ENCODE measurements around the gene PEMT. TPM values are rescaled to one million over a fixed set of nuclear protein-coding genes. Genes with fewer than 3 reads are reported as not detected.

PEMT gene
- total and polyA plus RNA-seq, 2 of the 8 experiments (the other 6 are each of a cell fraction or from before 2014, with no cell fraction given) = 42.0 to 118 TPM

GRCh38 chr17:17572010-17572785 is 19.3 kb downstream of the PEMT start (continued):
- TF ChIP-seq USF2 (IDR thresholded peaks at IDR 0.05; ENCODE audit: low read length) (no peak), KDM4A (IDR thresholded peaks at IDR 0.05; ENCODE audit: low read depth, low read length, severe bottlenecking) (no peak), POLR2AphosphoS5 (IDR thresholded peaks at IDR 0.05; ENCODE audit: low read depth, low read length) (no peak), PHF8 (conservative IDR thresholded peaks at IDR 0.05; ENCODE audit: low read depth, low read length) (no peak), TAF7 (optimal IDR thresholded peaks at IDR 0.05; ENCODE audit: borderline replicate concordance, low read depth, low read length) (no peak), ZNF274 (IDR thresholded peaks at IDR 0.05; ENCODE audit: borderline replicate concordance, extremely low read depth, low read length) (no peak), YY1 (IDR thresholded peaks at IDR 0.05; ENCODE audit: low read depth, low read length) (no peak), GABPA (IDR thresholded peaks at IDR 0.05; ENCODE audit: borderline replicate concordance, insufficient read depth, low read length) (no peak), SP4 (IDR thresholded peaks at IDR 0.05; ENCODE audit: low read length) (no peak)

Measured in H1 (cell line).